GM12878 (cell line): ENCODE results near the gene TMEM244. TPM values are rescaled to one million over a fixed set of nuclear protein-coding genes. Genes with fewer than 3 reads are reported as not detected.

Experiments
- ATAC-seq: fragments of 200-7000 bp; cut with Tn5 transposase; 3 replicates; pipeline ENCODE4 v1.9.1; 2020; ENCODE audit warnings: mild to moderate bottlenecking, moderate library complexity
- BruUV-seq: library from RNA; stranded (reverse); fragments of 400-500 nt; replicated peaks from 2 replicates; lab custom pipeline; 2021; lab: Mats Ljungman, UMichigan
- CTCF ChIA-PET: fragments of 300-600 bp; sonication (Branson Sonifier 250); formaldehyde crosslinking; extraction: SDS; loops from one replicate; lab custom pipeline; 2021; ENCODE audit warnings: inconsistent platforms; lab: Yijun Ruan, JAX
- POLR2A ChIA-PET: fragments of 350-600 bp; formaldehyde crosslinking; extraction: SDS; loops from one replicate; lab custom pipeline; 2021; ENCODE audit warnings: inconsistent platforms; lab: Charles Lee
- RAD21 ChIA-PET: fragments of 300-600 bp; sonication (Branson Sonifier 250); formaldehyde crosslinking; loops from one replicate; lab custom pipeline; 2023; ENCODE audit warnings: antibody characterized with exemption; ENCODE audit not compliant: unreplicated experiment; lab: Charles Lee
- SMC1A ChIA-PET: fragments of 300-600 bp; sonication (Branson Sonifier 250); formaldehyde crosslinking; loops from one replicate; lab custom pipeline; 2023; ENCODE audit not compliant: unreplicated experiment, uncharacterized antibody; lab: Charles Lee
- DNase-seq: peaks from one replicate; pipeline ENCODE4 v3.0.0-alpha.2; 2011; ENCODE audit warnings: low read depth, low spot score
- FAIRE-seq: peaks from 3 replicates; lab custom pipeline; 2011; peaks lifted over from hg19 to GRCh38; lab: Jason Lieb, UNC
- H2AFZ ChIP-seq: 2 replicates; pipeline ENCODE4 v1.6.0; 2011; ENCODE audit warnings: low read depth, low read length, control low read depth; ENCODE audit not compliant: control insufficient read depth
- H3K27ac ChIP-seq: 2 replicates; pipeline ENCODE4 v1.5.1; 2011; ENCODE audit warnings: control low read depth; ENCODE audit not compliant: control insufficient read depth, insufficient read depth
- H3K27me3 ChIP-seq, 2 experiments: replicated peaks in 1 of 2; 2 replicates each; pipeline versions ENCODE4 v1.6.0 to v1.6.1; 2011; ENCODE audit warnings: low read length in 1 of 2; ENCODE audit not compliant: control insufficient read depth in 2 of 2, insufficient read depth in 2 of 2
- H3K36me3 ChIP-seq, 2 experiments: 2 replicates each; pipeline ENCODE4 v1.5.1; 2011; ENCODE audit warnings: low read length in 1 of 2; ENCODE audit not compliant: control insufficient read depth in 2 of 2, insufficient read depth in 2 of 2
- H3K4me1 ChIP-seq: 2 replicates; pipeline ENCODE4 v1.6.1; 2011; ENCODE audit warnings: mild to moderate bottlenecking, low read length, moderate library complexity, mixed read lengths; ENCODE audit not compliant: control insufficient read depth, insufficient read depth
- H3K4me2 ChIP-seq: 2 replicates; pipeline ENCODE4 v1.6.0; 2011; ENCODE audit warnings: control low read depth; ENCODE audit not compliant: control insufficient read depth, insufficient read depth
- H3K4me3 ChIP-seq: fragments of 200-600 bp; sonication (generic); 2 replicates; pipeline ENCODE4 v1.5.1; 2016
- H3K79me2 ChIP-seq: 2 replicates; pipeline ENCODE4 v1.6.0; 2011; ENCODE audit warnings: low read length; ENCODE audit not compliant: control insufficient read depth, insufficient read depth
- H3K9ac ChIP-seq: 2 replicates; pipeline ENCODE4 v1.8.0; 2011; ENCODE audit warnings: low read length, control low read depth, mixed read lengths; ENCODE audit not compliant: control insufficient read depth, insufficient read depth
- H3K9me3 ChIP-seq: replicated peaks from 3 replicates; pipeline ENCODE4 v1.5.1; 2011; ENCODE audit warnings: mild to moderate bottlenecking, low read length; ENCODE audit not compliant: control insufficient read depth, insufficient read depth
- H4K20me1 ChIP-seq: 2 replicates; pipeline ENCODE4 v1.6.0; 2011; ENCODE audit not compliant: control insufficient read depth, insufficient read depth
- KAT2A ChIP-seq: conservative IDR thresholded peaks from 2 replicates; pipeline ENCODE4 v1.6.1; 2011; ENCODE audit warnings: low read depth, low read length; ENCODE audit not compliant: control insufficient read depth
- NFXL1 ChIP-seq: fragments of 450-650 bp; IDR thresholded peaks from 2 replicates; pipeline ENCODE4 v1.6.1; 2017; ENCODE audit warnings: antibody characterized with exemption, mild to moderate bottlenecking, borderline replicate concordance
- NR2C1 ChIP-seq: fragments of 450-650 bp; IDR thresholded peaks from 2 replicates; pipeline ENCODE4 v1.6.1; 2017; ENCODE audit warnings: antibody characterized with exemption, mild to moderate bottlenecking, moderate library complexity
- PAX5 ChIP-seq: IDR thresholded peaks from 2 replicates; pipeline ENCODE4 v1.6.1; 2011; ENCODE audit warnings: low read depth, low read length, borderline replicate concordance
- RBBP5 ChIP-seq: fragments of 200-600 bp; sonication (generic); conservative IDR thresholded peaks from 2 replicates; pipeline ENCODE4 v1.6.1; 2016
- SPI1 ChIP-seq: IDR thresholded peaks from 2 replicates; pipeline ENCODE4 v1.6.1; 2011; ENCODE audit warnings: low read depth, mild to moderate bottlenecking, low read length, moderate library complexity, borderline replicate concordance; ENCODE audit not compliant: insufficient read depth
- STAT1 ChIP-seq: fragments of 450-650 bp; conservative IDR thresholded peaks from 2 replicates; pipeline ENCODE4 v1.6.1; 2014; ENCODE audit warnings: antibody characterized with exemption, mild to moderate bottlenecking
- ZZZ3 ChIP-seq: IDR thresholded peaks from 2 replicates; pipeline ENCODE4 v1.6.1; 2011; ENCODE audit warnings: low read depth; ENCODE audit not compliant: control insufficient read depth, insufficient read length
- in situ Hi-C: fragments of 300-500 bp; cut with MboI; formaldehyde crosslinking; loops from 9 replicates; pipeline ENCODE4 v1.14.3; 2018; ENCODE audit warnings: mixed read lengths
- intact Hi-C: fragments of 100-400 bp; cut with micrococcal nuclease; formaldehyde crosslinking; loops from one replicate; pipeline ENCODE4 v1.14.2; 2022; ENCODE audit not compliant: unreplicated experiment
- polyA plus RNA-seq, 11 experiments: library from polyadenylated mRNA; depleted of rRNA in 4 of 11; unstranded in 6 of 11; stranded (reverse) in 5 of 11; fragments of >200 nt; fragmentation: Nextera tagmentation in 4 of 11; fragmentation: Illumina TruSeq in 1 of 11; extraction: Ambion mirVana in 4 of 11; extraction: Trizol in 1 of 11; gene quantifications; 1 replicate in 1 of 11; 2 replicates in 10 of 11; pipeline versions ENCODE4 v1.2.1 to v1.2.3, GENCODE V29; 2011 to 2016; ENCODE audit warnings: inconsistent platforms in 2 of 11, missing spikeins in 2 of 11, low read depth in 1 of 11
- total RNA-seq, 4 experiments: library from RNA; depleted of rRNA in 3 of 4; stranded (reverse); fragments of >200 nt in 3 of 4; fragmentation: Illumina TruSeq in 1 of 4; extraction: Trizol in 1 of 4; gene quantifications; 2 replicates each; pipeline versions ENCODE4 v1.2.1 to v1.2.3, GENCODE V29; 2013 to 2021
- TF ChIP-seq, protein P1 (sequence below): IDR thresholded peaks from 2 replicates; pipeline ENCODE4 v1.6.1; 2012; ENCODE audit warnings: low read length, inconsistent platforms
- TF ChIP-seq, protein P2 (sequence below): fragments of 150-350 bp; IDR thresholded peaks from 2 replicates; pipeline ENCODE4 v1.6.1; 2014; ENCODE audit warnings: mild to moderate bottlenecking, low read depth, low read length

The TMEM244 gene
- total and polyA plus RNA-seq, 10 of the 15 experiments (the other 5 are each of a cell fraction or from before 2014, with no cell fraction given) = 0.14 TPM; not detected in 9

DNA sequence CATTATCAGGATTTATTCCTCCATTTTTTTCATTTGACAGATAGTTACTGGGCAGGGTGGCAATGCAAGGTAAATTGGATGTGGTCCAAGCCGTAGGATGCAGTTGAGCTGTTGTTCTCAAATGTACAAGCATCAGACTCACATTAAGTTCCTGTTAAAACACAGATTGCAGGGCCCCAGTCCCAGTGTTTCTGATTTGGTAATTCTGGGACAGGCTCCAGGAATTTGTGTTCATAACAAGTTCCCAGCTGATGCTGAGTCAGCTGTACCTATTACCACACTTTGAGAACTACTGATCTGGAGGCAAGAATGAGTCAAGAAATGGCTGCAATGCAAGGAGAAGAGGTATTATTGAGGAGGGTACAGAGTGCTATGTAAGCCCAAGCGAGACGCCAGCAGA, 11.7 kb downstream of the TMEM244 start (continued):
- TF ChIP-seq, protein P1, sequence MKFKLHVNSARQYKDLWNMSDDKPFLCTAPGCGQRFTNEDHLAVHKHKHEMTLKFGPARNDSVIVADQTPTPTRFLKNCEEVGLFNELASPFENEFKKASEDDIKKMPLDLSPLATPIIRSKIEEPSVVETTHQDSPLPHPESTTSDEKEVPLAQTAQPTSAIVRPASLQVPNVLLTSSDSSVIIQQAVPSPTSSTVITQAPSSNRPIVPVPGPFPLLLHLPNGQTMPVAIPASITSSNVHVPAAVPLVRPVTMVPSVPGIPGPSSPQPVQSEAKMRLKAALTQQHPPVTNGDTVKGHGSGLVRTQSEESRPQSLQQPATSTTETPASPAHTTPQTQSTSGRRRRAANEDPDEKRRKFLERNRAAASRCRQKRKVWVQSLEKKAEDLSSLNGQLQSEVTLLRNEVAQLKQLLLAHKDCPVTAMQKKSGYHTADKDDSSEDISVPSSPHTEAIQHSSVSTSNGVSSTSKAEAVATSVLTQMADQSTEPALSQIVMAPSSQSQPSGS = no peak

DNA sequence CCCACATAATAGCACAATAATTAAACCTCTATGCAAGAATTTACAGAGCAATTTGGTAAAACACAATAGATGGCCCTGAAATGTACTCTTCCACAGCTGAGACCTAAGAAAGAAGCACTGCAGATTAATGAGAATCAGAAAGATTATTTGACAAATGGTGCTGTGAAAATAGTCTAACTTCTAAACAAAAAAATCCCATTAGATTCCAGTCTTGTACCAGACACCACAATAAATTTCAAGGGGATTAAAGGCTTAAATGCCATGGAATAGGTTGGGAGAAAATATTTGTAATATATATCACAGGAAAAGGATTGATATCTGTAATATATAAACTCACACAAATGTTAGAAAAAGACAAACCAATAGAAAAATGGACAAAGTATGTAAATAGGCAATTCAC, 14.4 kb downstream of the TMEM244 start:
- no peak overlapping the region for H3K9ac ChIP-seq
- FAIRE-seq (no peak), ATAC-seq (no peak), DNase-seq (no peak)
- RAD21 ChIA-PET = no interaction called here
- POLR2A ChIA-PET = no interaction called here
- SMC1A ChIA-PET = no interaction called here
- no peak overlapping the region for H3K27ac ChIP-seq
- TF ChIP-seq PAX5 (no peak), RBBP5 (no peak), SPI1 (no peak), NR2C1 (no peak), NFXL1 (no peak), KAT2A (no peak), STAT1 (no peak), ZZZ3 (no peak)
- TF ChIP-seq, protein P2, sequence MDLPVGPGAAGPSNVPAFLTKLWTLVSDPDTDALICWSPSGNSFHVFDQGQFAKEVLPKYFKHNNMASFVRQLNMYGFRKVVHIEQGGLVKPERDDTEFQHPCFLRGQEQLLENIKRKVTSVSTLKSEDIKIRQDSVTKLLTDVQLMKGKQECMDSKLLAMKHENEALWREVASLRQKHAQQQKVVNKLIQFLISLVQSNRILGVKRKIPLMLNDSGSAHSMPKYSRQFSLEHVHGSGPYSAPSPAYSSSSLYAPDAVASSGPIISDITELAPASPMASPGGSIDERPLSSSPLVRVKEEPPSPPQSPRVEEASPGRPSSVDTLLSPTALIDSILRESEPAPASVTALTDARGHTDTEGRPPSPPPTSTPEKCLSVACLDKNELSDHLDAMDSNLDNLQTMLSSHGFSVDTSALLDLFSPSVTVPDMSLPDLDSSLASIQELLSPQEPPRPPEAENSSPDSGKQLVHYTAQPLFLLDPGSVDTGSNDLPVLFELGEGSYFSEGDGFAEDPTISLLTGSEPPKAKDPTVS = no peak
- TF ChIP-seq, protein P1 = no peak
- H3K27me3 ChIP-seq = no peaks in the 10 kb centered on the region; a peak in 1 of 4 replicates
- no peaks in the 10 kb centered on the region for H3K9me3 ChIP-seq
- no peaks in the 10 kb centered on the region for H3K79me2 ChIP-seq
- no TSS peak for BruUV-seq
- no peak overlapping the region for H2AFZ ChIP-seq
- no peak overlapping the region for H3K4me3 ChIP-seq
- CTCF ChIA-PET = no interaction called here
- H4K20me1 ChIP-seq = no peaks in the 10 kb centered on the region
- in situ Hi-C loops (no loop called here), intact Hi-C loops (no loop called here)
- no peak overlapping the region for H3K4me2 ChIP-seq
- no peaks in the 10 kb centered on the region for H3K4me1 ChIP-seq
- H3K36me3 ChIP-seq = no peaks in the 10 kb centered on the region
